Medulla oblongata (tissue), 1 donor: ENCODE data around the gene TSACC.

ENCODE experiments used
- DNase-seq: peaks from one replicate; pipeline ENCODE4 v3.0.0-alpha.2; 2015; ENCODE audit errors: extremely low spot score

Gene TSACC

GRCh38 chr1:156376146-156376545, 37.8 kb downstream of the TSACC start:
- DNase-seq = no peak

DNA sequence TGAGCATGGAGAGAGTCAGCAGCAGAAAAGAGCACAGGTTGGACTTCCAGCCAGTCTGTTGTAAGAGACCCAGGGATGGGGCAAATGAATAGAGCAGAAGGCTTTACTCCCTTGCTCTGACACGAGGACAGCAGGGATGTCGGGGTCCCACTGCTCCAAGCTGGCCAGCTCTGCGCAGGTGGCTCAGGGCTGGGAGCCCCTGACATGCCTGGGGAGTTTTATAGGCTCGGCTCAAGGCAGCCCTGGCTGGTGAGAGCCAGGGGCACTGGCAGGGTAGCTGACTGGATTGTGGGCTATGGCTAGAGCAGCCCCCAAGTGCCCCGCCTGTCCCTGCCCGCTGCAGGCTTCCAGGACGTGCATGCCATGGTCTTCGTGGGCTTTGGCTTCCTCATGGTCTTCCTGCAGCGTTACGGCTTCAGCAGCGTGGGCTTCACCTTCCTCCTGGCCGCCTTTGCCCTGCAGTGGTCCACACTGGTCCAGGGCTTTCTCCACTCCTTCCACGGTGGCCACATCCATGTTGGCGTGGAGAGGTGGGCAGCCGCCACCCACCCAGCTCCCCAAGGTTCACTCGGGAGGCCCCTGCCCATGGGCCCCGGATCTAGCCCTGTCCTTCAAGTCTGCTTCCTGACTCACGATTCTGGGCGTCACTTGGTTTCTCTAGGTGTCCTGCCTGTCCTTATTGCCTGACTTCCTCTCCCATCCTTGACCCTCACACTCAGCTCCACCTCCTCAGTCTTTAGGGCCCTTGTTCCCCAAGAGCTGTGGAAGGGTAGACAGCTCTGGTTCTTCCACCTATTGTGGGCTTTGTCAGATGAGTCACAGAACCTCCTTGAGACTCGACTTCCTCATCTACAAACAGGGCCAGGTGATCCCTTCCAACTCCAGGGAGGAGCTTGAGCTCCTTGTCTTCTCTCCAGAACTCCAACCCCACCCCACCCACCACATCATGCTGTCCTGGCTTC, 38.9 kb downstream of the TSACC start:
- no peak for DNase-seq

DNA sequence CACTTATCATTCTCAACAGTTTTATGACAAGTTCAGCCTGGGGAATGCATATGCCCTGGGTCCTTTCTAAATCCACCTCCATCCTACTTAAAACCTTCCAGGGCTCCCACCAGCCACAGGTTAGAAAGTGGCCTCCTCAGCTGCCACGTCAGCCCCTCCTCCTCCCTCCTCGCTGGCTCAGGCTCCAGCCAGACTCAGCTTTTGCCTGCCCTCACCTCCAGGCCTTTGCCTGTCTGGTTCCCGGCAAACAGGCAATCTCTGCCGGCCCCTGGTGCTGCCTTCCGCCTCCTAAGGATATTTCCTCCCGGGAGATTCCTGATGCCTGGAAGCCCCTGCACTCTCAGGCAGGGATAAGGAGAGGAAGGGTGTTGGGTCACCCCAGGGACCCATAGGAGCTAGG, 40.2 kb downstream of the TSACC start:
- no peak for DNase-seq

- DNase-seq = no peak
Measured at GRCh38 chr1:156379420-156380165, 41.3 kb downstream of the TSACC start.

- no peak for DNase-seq
Measured at GRCh38 chr1:156382561-156382960, 44.2 kb downstream of the TSACC start.

DNA sequence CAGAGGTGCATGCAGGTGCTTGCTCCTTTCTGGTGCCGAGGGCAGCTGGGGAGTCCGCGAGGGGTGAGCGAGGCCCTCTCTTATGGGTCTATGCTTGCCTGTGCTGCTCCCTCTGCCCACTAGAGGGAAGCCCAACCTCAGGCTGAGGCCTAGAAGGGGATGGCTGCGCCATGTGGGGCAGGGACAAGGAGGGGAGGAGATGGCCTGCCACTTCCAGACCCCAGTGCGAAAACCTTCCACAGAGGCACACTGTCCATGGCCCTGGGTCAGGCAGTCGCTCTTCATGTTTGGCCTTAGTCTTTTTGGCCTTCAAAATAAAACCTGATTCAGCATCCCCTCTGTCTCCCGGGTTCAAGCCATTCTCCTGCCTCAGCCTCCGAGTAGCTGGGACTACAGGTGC, 44.7 kb downstream of the TSACC start:
- DNase-seq = peak; percentile 88

GRCh38 chr1:156384007-156384406, 45.7 kb downstream of the TSACC start:
- no peak for DNase-seq

DNA sequence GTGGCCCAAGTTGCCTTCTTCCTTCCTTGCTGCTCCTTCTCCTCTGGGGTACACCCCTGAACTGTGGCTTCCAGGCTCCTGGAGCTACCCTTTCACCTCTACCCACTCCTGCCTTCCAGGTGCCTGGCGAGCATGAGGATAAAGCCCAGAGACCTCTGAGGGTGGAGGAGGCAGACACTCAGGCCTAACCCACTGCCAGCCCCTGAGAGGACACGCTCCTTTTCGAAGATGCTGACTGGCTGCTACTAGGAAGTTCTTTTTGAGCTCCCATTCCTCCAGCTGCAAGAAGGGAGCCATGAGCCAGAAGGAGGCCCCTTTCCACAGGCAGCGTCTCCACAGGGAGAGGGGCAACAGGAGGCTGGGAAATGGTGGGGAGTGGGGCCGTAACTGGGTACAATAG, 46.3 kb downstream of the TSACC start:
- no peak for DNase-seq

GRCh38 chr1:156385534-156386031, 47.3 kb downstream of the TSACC start:
- peak; percentile 93 for DNase-seq

- DNase-seq = peak; percentile 14
Measured at GRCh38 chr1:156386134-156386901, 48.0 kb downstream of the TSACC start.

GRCh38 chr1:156386949-156387869, 48.9 kb downstream of the TSACC start:
- DNase-seq = no peak

DNA sequence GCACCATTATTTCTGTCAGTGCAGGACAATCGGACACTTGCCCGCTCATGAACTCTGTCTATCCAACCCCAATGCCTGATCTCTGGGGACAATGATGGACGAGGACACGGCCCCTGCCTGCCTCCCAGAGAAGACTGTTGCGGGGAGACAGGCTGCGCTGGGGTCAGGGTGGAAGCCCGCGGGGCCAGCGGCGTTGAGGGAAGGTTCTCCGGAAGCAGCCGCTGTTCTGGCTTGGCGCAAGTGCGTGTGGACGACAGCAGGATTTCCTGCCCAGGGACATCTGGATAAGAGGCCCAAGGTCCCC, 49.5 kb downstream of the TSACC start:
- DNase-seq = no peak

GRCh38 chr1:156388174-156389137, 50.1 kb downstream of the TSACC start:
- peak; percentile 94 for DNase-seq

GRCh38 chr1:156389311-156389710, 51.0 kb downstream of the TSACC start:
- DNase-seq = peak; percentile 75

GRCh38 chr1:156390469-156391365, 52.4 kb downstream of the TSACC start:
- DNase-seq = peak; percentile 86

- no peak for DNase-seq
Measured at GRCh38 chr1:156391366-156391677, 53.0 kb downstream of the TSACC start.

- no peak for DNase-seq
Measured at GRCh38 chr1:156391701-156392100, 53.4 kb downstream of the TSACC start.

DNA sequence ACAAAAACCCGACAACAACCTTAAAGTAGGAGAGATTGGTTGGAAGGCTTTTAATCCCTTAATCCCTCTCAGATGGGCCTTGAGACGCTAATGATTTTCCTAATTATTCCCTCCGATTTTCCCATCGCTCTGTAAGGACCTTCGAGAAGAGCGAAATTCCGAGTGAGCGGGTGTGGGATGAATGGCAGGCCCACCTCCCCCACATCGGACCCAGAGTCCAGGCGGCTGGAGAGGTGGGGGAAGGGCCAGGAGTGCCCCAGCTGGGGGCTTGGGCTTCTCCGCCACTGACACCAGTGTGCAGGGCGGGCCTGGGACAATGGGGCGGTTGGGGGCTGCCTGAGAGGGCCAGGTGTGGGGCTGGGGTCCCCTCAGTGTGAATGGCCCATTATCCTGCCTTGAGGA, 54.1 kb downstream of the TSACC start:
- DNase-seq = no peak

DNA sequence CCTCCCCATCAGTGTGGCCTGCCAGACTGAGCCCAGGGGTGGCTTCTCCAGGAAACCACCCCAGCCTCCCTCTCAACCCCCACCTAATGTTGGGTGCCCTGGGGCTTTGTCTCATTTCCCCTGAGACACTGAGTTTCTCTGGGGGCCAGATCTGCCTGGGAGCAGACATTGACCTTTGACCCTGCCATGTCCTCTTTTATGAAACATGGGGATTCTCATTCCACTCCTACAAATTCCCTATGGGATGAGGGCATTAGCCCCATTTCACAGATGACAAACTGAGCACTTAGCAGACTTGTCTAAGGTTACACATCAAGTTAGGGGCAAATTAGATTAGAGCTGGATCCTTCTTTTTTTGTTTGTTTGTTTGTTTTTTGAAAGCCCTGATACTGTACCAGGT, 54.8 kb downstream of the TSACC start:
- no peak for DNase-seq
